Endothelial cell (in vitro differentiated cells): ENCODE results near the gene HPCAL4. TPM values are rescaled to one million over a fixed set of nuclear protein-coding genes. Genes with fewer than 3 reads are reported as not detected.

Experiments
- DNase-seq: peaks from one replicate; pipeline ENCODE4 v3.0.0; 2021; ENCODE audit warnings: low spot score
- H3K27ac Mint-ChIP-seq: one replicate; pipeline ENCODE4 v1.8.0; 2021; ENCODE audit warnings: mixed read lengths, inconsistent platforms; ENCODE audit not compliant: unreplicated experiment
- H3K27me3 Mint-ChIP-seq: one replicate; pipeline ENCODE4 v1.8.0; 2021; ENCODE audit warnings: mild to moderate bottlenecking, moderate library complexity, mixed read lengths, inconsistent platforms; ENCODE audit not compliant: unreplicated experiment
- H3K36me3 Mint-ChIP-seq: one replicate; pipeline ENCODE4 v1.8.0; 2021; ENCODE audit warnings: mild to moderate bottlenecking, low read depth, mixed read lengths, inconsistent platforms; ENCODE audit not compliant: unreplicated experiment
- H3K4me1 Mint-ChIP-seq: one replicate; pipeline ENCODE4 v1.8.0; 2021; ENCODE audit warnings: mild to moderate bottlenecking, mixed read lengths, inconsistent platforms; ENCODE audit not compliant: unreplicated experiment
- H3K4me3 Mint-ChIP-seq: one replicate; pipeline ENCODE4 v1.8.0; 2021; ENCODE audit warnings: mild to moderate bottlenecking, mixed read lengths, inconsistent platforms; ENCODE audit not compliant: unreplicated experiment
- H3K9me3 Mint-ChIP-seq: one replicate; pipeline ENCODE4 v1.8.0; 2021; ENCODE audit warnings: mixed read lengths, inconsistent platforms; ENCODE audit not compliant: unreplicated experiment
- total RNA-seq: library from RNA; stranded (reverse); fragmentation: NEBNext Ultra II Directional; extraction: Animal tissue kit (Norgen Biotek cat#: 25700); gene quantifications from one replicate; pipeline ENCODE4 v1.2.1, GENCODE V29; 2021; ENCODE audit not compliant: unreplicated experiment
- TF ChIP-seq, protein P1 (sequence below): fragments of 200-600 bp; sonication (generic); IDR thresholded peaks from one replicate; pipeline ENCODE4 v1.5.0; 2021; ENCODE audit warnings: antibody characterized with exemption; ENCODE audit not compliant: unreplicated experiment

The HPCAL4 gene
- total RNA-seq, 1 donor from 2014 or later = not detected

- H3K27me3 Mint-ChIP-seq = peaks cover 17% of the 10 kb centered on the region
- H3K4me1 Mint-ChIP-seq = peaks cover 9% of the 10 kb centered on the region
- H3K36me3 Mint-ChIP-seq = no peaks in the 10 kb centered on the region
- TF ChIP-seq, protein P1, sequence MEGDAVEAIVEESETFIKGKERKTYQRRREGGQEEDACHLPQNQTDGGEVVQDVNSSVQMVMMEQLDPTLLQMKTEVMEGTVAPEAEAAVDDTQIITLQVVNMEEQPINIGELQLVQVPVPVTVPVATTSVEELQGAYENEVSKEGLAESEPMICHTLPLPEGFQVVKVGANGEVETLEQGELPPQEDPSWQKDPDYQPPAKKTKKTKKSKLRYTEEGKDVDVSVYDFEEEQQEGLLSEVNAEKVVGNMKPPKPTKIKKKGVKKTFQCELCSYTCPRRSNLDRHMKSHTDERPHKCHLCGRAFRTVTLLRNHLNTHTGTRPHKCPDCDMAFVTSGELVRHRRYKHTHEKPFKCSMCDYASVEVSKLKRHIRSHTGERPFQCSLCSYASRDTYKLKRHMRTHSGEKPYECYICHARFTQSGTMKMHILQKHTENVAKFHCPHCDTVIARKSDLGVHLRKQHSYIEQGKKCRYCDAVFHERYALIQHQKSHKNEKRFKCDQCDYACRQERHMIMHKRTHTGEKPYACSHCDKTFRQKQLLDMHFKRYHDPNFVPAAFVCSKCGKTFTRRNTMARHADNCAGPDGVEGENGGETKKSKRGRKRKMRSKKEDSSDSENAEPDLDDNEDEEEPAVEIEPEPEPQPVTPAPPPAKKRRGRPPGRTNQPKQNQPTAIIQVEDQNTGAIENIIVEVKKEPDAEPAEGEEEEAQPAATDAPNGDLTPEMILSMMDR = no peak
- no peak overlapping the region for H3K27ac Mint-ChIP-seq
- no peak overlapping the region for H3K4me3 Mint-ChIP-seq
- no peak for DNase-seq
- no peaks in the 10 kb centered on the region for H3K9me3 Mint-ChIP-seq
Observed at GRCh38 chr1:39656391-39656790, 34.8 kb downstream of the HPCAL4 start.

DNA sequence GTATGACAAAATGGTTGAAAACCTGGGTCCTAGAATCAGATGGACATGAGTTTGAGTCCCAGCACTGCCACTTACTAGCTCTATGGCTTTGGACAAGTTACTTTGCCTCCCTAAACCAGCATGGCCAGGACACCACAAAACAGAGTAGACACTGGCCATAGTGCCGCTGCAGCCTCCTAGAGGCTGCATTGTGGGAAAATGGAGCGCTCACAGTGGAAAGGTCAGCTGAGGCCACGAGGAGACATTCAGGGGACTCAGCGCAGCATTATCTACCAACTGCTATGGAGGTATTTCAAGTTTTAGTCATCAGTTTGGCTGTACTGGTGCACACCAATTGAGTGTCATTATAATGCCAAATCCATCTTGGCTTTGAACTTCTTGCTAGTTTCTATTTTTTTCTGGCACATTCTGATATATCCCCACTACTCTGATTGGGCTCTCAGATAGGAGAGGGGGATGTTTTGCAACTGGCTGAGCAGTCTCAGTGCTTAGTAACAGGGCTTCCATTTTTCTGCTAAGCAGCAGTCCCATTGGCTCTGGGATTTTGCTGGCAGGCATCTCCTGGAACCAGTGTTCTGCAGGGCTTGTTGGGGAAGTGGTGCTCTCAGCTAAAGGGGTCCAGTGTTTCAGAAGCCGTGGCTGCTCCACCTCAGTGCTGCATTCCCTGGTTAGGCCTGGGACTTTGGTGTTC, 35.5 kb downstream of the HPCAL4 start:
- Mint-ChIP-seq H3K9me3 (no peaks in the 10 kb centered on the region), H3K27me3 (peaks cover 13% of the 10 kb centered on the region), H3K36me3 (no peaks in the 10 kb centered on the region), H3K4me3 (no peak overlapping the region), H3K27ac (no peak overlapping the region), H3K4me1 (peaks cover 7% of the 10 kb centered on the region)
- TF ChIP-seq, protein P1 = no peak
- no peak for DNase-seq

DNA sequence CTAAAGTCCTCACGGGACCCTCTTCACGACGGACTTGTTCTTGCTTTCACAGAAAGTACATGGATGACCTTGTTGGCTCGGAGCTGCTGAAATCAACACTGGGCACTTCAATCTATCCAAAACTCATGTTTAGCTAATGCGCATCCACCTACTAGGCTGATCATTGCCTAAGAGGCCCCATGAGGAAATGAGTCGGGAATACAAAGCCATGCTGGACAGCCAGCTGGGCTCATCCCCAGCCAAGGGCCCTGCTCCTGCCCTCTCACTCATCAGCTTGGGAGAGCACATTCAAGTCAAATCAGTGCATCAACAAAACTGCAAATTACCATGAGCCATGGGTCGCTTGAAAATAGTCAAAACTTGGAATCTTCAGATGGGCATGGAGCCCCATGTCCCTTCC, 36.9 kb downstream of the HPCAL4 start:
- Mint-ChIP-seq H3K9me3 (no peaks in the 10 kb centered on the region), H3K4me1 (no peaks in the 10 kb centered on the region), H3K27ac (no peak overlapping the region), H3K4me3 (no peak overlapping the region), H3K27me3 (peaks cover 10% of the 10 kb centered on the region), H3K36me3 (no peaks in the 10 kb centered on the region)
- TF ChIP-seq, protein P1 = no peak
- DNase-seq = no peak

- Mint-ChIP-seq H3K27me3 (peaks cover 10% of the 10 kb centered on the region), H3K27ac (no peak overlapping the region), H3K4me3 (no peak overlapping the region), H3K36me3 (no peaks in the 10 kb centered on the region), H3K4me1 (no peaks in the 10 kb centered on the region), H3K9me3 (no peaks in the 10 kb centered on the region)
- peak; percentile 72 for DNase-seq
- TF ChIP-seq, protein P1 = peak; percentile 85
Observed at GRCh38 chr1:39653546-39654031, 37.6 kb downstream of the HPCAL4 start.

- Mint-ChIP-seq H3K36me3 (no peaks in the 10 kb centered on the region), H3K4me1 (no peaks in the 10 kb centered on the region), H3K27ac (no peak overlapping the region), H3K9me3 (no peaks in the 10 kb centered on the region), H3K27me3 (peaks cover 9% of the 10 kb centered on the region), H3K4me3 (no peak overlapping the region)
- TF ChIP-seq, protein P1 = no peak
- DNase-seq = no peak
Observed at GRCh38 chr1:39652554-39652953, 38.7 kb downstream of the HPCAL4 start.
